Measurements from ENCODE around the gene KASH5. TPM values are rescaled to one million over a fixed set of nuclear protein-coding genes. Genes with fewer than 3 reads are reported as not detected.

KASH5 gene
- total and polyA plus RNA-seq, 2 of the 4 experiments (the other 2 are of a cell fraction): not detected

DNA sequence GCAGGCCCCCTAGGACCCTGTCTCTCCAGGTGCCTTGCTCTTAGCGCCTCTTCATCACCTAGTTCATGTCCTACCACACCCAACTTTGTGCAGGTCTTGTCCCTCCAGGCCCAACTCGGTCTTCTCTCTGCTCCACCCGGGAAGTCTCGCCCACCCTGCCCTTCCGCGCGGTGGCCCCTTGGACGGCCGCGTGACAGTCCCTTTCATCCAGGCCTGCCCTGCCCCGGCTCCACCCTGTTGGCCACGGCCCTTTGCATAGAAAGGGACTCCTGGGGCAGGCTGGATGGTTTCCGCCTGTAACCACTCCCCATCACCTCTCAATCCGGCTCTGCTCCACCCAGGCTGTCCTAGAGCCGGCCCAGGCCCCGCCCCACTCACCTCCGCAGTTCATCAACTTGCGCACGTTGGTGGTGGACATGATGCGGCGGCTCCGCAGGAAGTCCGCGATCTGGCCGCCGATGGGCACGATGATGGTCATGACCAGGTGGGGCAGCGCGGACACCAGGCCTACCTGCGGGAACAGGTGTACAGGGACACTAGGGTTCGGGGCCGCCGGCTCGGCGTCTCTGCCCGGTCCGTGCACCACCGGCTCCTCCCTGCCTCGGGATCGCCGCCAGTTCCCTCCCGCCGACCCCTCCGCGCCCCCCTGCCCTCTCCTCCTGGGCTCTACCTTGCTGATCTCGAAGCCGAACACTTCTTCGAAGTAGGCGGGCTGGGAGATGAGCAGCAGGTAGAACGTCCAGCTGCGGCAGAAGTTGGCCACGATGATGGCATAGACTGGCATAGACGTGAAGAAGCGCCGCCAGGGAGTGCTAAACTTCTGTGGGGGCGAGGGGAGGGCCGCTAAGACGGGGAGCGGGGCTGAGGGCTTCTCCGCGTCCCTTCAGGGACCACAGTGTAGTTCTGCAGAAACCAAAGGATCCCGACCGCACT, 44.4 kb downstream of the KASH5 start (continued):
- no peak for TF ChIP-seq MXI1 (IDR thresholded peaks at IDR 0.05; ENCODE audit: borderline replicate concordance, low read depth, low read length)

DNA sequence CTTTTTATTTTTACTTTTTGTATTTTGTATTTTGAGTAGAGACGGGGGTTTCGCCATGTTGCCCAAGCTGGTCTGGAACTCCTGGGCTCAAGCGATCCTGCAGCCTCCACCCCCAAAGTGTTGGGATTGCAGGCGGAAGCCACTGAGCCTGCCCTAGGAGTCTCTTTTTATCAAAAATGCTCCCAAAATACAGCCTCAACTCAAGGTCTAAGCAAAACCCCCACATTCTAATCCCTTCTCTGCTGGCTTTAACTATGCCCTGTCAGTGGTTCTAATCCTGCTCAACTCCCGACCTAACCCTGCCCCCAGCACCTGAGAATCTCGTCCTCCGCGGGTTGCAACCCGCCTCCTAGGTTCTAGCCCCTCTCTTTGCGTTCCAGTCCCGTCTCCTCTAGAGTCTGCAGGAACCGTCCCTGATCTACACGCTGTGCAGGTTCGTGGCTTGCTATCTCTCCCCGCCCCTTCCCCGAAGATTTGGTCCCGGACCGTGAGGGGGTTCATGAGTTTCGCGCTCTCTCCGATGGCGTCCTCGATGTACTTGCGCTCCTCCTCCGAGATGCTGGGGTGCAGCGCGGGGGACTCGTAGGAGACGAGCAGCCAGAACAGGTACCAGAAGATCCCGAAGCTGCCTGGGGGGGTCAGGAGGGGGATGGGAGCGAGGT, 45.3 kb downstream of the KASH5 start:
- no peak overlapping the region for H2BK120ac ChIP-seq (ENCODE audit: low read depth, low read length)
- no peak overlapping the region for H3K56ac ChIP-seq (ENCODE audit: extremely low read depth, insufficient read depth, low read length)
- no peak overlapping the region for H4K8ac ChIP-seq (ENCODE audit: low read depth in 2 of 2, low read length in 2 of 2)
- H3K4ac ChIP-seq (ENCODE audit: low read depth, low read length): no peak overlapping the region
- no peaks in the 10 kb centered on the region for H3K36me3 ChIP-seq (ENCODE audit: control insufficient read depth, insufficient read depth, low read length)
- no peak overlapping the region for H3K4me2 ChIP-seq (ENCODE audit: low read depth, low read length)
- no peak overlapping the region for H2BK20ac ChIP-seq (ENCODE audit: low read depth, low read length)
- ChIA-PET POLR2A (ENCODE audit: unreplicated experiment) (no interaction called here), CTCF (no interaction called here)
- no peak overlapping the region for H3K14ac ChIP-seq (replicated peaks; ENCODE audit: low read depth, low read length)
- H4K20me1 ChIP-seq (ENCODE audit: insufficient read depth, low read length): no peaks in the 10 kb centered on the region
- H4K5ac ChIP-seq (ENCODE audit: low read depth, low read length): no peak overlapping the region
- peaks cover 97% of the 10 kb centered on the region for H3K27me3 ChIP-seq (ENCODE audit: control insufficient read depth, insufficient read depth, low read length)
- no peak overlapping the region for H3K23ac ChIP-seq (ENCODE audit: low read depth, low read length)
- no peak overlapping the region for H3K9ac ChIP-seq (ENCODE audit: low read depth, low read length)
- dilution Hi-C loops (cut with HindIII; ENCODE audit: low sequenced_read_pairs, unreplicated experiment) (no loop called here), intact Hi-C loops (cut with micrococcal nuclease) (no loop called here), in situ Hi-C loops (cut with MboI; ENCODE audit: low sequenced_read_pairs) (loop anchor here (10.0 kb wide), 1 partner anchor 169 kb away; no protein-coding TSS in a partner anchor)
- TF ChIP-seq RAD21 (IDR thresholded peaks at IDR 0.05; ENCODE audit: low read length) (no peak), NFE2L2 (IDR thresholded peaks at IDR 0.05; ENCODE audit: low read depth, low read length) (no peak)
- H4K91ac ChIP-seq (ENCODE audit: insufficient read depth, low read depth, low read length): no peak overlapping the region
- H3K4me1 ChIP-seq (ENCODE audit: control insufficient read depth, insufficient read depth, low read length): no peaks in the 10 kb centered on the region
- DNase-seq: no peak
- H3K4me3 ChIP-seq (ENCODE audit: insufficient read depth, low read depth, low read length): no peak overlapping the region
- peak overlapping the region; percentile 3 for H2AK9ac ChIP-seq (replicated peaks; ENCODE audit: low read depth, low read length, poor library complexity)
- 10% methylated on average over 11 of the region's 31 CpGs; no CpG with 5 or more reads in 1 of the 2 experiments for WGBS, 2 experiments (ENCODE audit: extremely low coverage in 2 of 2, insufficient read length in 1 of 2)
- H2BK15ac ChIP-seq (ENCODE audit: low read depth, low read length): no peak overlapping the region
- H3K9me1 ChIP-seq (ENCODE audit: insufficient read depth, low read length): no peaks in the 10 kb centered on the region
- peak overlapping the region; percentile 49 for H2AFZ ChIP-seq (replicated peaks; ENCODE audit: low read length, poor library complexity)
- H3K27ac ChIP-seq (ENCODE audit: insufficient read depth, low read length): no peak overlapping the region
- H2BK5ac ChIP-seq (ENCODE audit: low read depth, low read length, poor library complexity, severe bottlenecking): no peak overlapping the region
- no peak for ATAC-seq (ENCODE audit: low read depth)
- BruUV-seq (replicated peaks): no TSS peak
- no peak overlapping the region for H3K18ac ChIP-seq (ENCODE audit: low read depth, low read length)
- H3K9me3 ChIP-seq (ENCODE audit: control insufficient read depth, insufficient read depth, low read length): peaks cover 18% of the 10 kb centered on the region
- H3K79me1 ChIP-seq (ENCODE audit: low read depth in 1 of 2, low read length in 2 of 2): no peaks in the 10 kb centered on the region
- H2AK5ac ChIP-seq (ENCODE audit: low read depth, low read length): no peak overlapping the region

All from IMR-90 (cell line).